ENCODE data around the gene PDE6G. TPM values are rescaled to one million over a fixed set of nuclear protein-coding genes. Genes with fewer than 3 reads are reported as not detected.

PDE6G gene
- total and polyA plus RNA-seq, 2 of the 13 experiments (the other 11 are each of a cell fraction or from before 2014, with no cell fraction given): 1.4 to 6.7 TPM

DNA sequence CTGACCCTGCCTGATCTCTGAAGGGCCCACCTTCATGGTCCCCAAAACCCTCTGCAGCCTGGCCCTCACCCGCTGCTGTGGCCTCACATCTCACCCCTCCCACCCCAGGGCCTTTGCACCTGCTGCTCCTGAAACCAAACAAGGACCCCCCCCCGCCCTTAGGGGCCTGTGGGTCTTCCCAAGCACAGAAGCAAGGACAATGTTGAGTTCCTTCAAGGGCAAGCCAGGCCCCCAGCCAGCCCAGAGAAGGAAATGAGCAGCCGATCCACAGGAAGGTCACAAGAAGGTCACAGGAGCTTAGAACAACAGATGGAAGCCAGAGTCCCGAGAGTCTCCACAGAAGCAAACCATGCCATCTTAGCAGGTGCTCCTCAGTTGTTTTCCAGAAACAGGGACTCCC lies 493 bp upstream of the PDE6G start (continued):
- TF ChIP-seq, protein P1, sequence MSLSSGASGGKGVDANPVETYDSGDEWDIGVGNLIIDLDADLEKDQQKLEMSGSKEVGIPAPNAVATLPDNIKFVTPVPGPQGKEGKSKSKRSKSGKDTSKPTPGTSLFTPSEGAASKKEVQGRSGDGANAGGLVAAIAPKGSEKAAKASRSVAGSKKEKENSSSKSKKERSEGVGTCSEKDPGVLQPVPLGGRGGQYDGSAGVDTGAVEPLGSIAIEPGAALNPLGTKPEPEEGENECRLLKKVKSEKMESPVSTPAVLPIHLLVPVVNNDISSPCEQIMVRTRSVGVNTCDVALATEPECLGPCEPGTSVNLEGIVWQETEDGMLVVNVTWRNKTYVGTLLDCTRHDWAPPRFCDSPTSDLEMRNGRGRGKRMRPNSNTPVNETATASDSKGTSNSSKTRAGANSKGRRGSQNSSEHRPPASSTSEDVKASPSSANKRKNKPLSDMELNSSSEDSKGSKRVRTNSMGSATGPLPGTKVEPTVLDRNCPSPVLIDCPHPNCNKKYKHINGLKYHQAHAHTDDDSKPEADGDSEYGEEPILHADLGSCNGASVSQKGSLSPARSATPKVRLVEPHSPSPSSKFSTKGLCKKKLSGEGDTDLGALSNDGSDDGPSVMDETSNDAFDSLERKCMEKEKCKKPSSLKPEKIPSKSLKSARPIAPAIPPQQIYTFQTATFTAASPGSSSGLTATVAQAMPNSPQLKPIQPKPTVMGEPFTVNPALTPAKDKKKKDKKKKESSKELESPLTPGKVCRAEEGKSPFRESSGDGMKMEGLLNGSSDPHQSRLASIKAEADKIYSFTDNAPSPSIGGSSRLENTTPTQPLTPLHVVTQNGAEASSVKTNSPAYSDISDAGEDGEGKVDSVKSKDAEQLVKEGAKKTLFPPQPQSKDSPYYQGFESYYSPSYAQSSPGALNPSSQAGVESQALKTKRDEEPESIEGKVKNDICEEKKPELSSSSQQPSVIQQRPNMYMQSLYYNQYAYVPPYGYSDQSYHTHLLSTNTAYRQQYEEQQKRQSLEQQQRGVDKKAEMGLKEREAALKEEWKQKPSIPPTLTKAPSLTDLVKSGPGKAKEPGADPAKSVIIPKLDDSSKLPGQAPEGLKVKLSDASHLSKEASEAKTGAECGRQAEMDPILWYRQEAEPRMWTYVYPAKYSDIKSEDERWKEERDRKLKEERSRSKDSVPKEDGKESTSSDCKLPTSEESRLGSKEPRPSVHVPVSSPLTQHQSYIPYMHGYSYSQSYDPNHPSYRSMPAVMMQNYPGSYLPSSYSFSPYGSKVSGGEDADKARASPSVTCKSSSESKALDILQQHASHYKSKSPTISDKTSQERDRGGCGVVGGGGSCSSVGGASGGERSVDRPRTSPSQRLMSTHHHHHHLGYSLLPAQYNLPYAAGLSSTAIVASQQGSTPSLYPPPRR (CRISPR knock-in tag; IDR thresholded peaks at IDR 0.05; ENCODE audit: borderline replicate concordance): no peak
- TF ChIP-seq, protein P2, sequence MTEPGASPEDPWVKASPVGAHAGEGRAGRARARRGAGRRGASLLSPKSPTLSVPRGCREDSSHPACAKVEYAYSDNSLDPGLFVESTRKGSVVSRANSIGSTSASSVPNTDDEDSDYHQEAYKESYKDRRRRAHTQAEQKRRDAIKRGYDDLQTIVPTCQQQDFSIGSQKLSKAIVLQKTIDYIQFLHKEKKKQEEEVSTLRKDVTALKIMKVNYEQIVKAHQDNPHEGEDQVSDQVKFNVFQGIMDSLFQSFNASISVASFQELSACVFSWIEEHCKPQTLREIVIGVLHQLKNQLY (CRISPR knock-in tag; IDR thresholded peaks at IDR 0.05): no peak
- no peak for TF ChIP-seq ZNF180 (CRISPR knock-in tag; IDR thresholded peaks at IDR 0.05; ENCODE audit: borderline replicate concordance, low read depth)
- peak; percentile 98 for TF ChIP-seq ZMYM3 (CRISPR knock-in tag; IDR thresholded peaks at IDR 0.05)
- TF ChIP-seq ZNF335 (CRISPR knock-in tag; IDR thresholded peaks at IDR 0.05): no peak
- TF ChIP-seq MEF2D (CRISPR knock-in tag; IDR thresholded peaks at IDR 0.05): no peak
- TF ChIP-seq ZNF768 (CRISPR knock-in tag; IDR thresholded peaks at IDR 0.05): no peak
- TF ChIP-seq SIX1 (CRISPR knock-in tag; IDR thresholded peaks at IDR 0.05; ENCODE audit: borderline replicate concordance): no peak
- no peak for TF ChIP-seq ZNF143 (CRISPR knock-in tag; IDR thresholded peaks at IDR 0.05)
- no peak for TF ChIP-seq RNF2 (conservative IDR thresholded peaks at IDR 0.05; ENCODE audit: low read depth)
- no peak for TF ChIP-seq RXRB (CRISPR knock-in tag; IDR thresholded peaks at IDR 0.05; ENCODE audit: borderline replicate concordance)
- TF ChIP-seq ZNF619 (CRISPR knock-in tag; IDR thresholded peaks at IDR 0.05): no peak
- no peak for TF ChIP-seq HOXA9 (CRISPR knock-in tag; IDR thresholded peaks at IDR 0.05; ENCODE audit: borderline replicate concordance)
- no peak for TF ChIP-seq ZNF674 (CRISPR knock-in tag; IDR thresholded peaks at IDR 0.05; ENCODE audit: low read depth)
- TF ChIP-seq, protein P3, sequence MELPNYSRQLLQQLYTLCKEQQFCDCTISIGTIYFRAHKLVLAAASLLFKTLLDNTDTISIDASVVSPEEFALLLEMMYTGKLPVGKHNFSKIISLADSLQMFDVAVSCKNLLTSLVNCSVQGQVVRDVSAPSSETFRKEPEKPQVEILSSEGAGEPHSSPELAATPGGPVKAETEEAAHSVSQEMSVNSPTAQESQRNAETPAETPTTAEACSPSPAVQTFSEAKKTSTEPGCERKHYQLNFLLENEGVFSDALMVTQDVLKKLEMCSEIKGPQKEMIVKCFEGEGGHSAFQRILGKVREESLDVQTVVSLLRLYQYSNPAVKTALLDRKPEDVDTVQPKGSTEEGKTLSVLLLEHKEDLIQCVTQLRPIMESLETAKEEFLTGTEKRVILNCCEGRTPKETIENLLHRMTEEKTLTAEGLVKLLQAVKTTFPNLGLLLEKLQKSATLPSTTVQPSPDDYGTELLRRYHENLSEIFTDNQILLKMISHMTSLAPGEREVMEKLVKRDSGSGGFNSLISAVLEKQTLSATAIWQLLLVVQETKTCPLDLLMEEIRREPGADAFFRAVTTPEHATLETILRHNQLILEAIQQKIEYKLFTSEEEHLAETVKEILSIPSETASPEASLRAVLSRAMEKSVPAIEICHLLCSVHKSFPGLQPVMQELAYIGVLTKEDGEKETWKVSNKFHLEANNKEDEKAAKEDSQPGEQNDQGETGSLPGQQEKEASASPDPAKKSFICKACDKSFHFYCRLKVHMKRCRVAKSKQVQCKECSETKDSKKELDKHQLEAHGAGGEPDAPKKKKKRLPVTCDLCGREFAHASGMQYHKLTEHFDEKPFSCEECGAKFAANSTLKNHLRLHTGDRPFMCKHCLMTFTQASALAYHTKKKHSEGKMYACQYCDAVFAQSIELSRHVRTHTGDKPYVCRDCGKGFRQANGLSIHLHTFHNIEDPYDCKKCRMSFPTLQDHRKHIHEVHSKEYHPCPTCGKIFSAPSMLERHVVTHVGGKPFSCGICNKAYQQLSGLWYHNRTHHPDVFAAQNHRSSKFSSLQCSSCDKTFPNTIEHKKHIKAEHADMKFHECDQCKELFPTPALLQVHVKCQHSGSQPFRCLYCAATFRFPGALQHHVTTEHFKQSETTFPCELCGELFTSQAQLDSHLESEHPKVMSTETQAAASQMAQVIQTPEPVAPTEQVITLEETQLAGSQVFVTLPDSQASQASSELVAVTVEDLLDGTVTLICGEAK (IDR thresholded peaks at IDR 0.05): no peak
- TF ChIP-seq, protein P3 (CRISPR knock-in tag; IDR thresholded peaks at IDR 0.05): 0 out of 2 replicates have a peak, but pooled peaks have one; percentile 23
- TF ChIP-seq EED (CRISPR knock-in tag; IDR thresholded peaks at IDR 0.05): 0 out of 2 replicates have a peak, but pooled peaks have one; percentile 64
- no peak for TF ChIP-seq ATM (IDR thresholded peaks at IDR 0.05; ENCODE audit: borderline replicate concordance)
